A549 (cell line): ENCODE data around the gene ZNF862. TPM values are rescaled to one million over a fixed set of nuclear protein-coding genes. Genes with fewer than 3 reads are reported as not detected.

Experiments
- ATAC-seq, 2 experiments: fragments of 200-7000 bp in 1 of 2; fragments of >200 bp in 1 of 2; cut with Nextera tagmentation in 1 of 2; cut with Tn5 transposase in 1 of 2; 3 replicates each; pipeline versions ENCODE4 v1.8.0 to v1.9.1; 2018 to 2020; ENCODE audit warnings: mild to moderate bottlenecking in 1 of 2, moderate library complexity in 1 of 2
- CTCF ChIA-PET: fragments of 300-600 bp; sonication (Branson Sonifier 250); formaldehyde crosslinking; extraction: SDS; loops from one replicate; lab custom pipeline; 2021; ENCODE audit warnings: antibody characterized with exemption, inconsistent platforms; lab: Yijun Ruan, JAX
- POLR2A ChIA-PET: fragments of 350-600 bp; formaldehyde crosslinking; extraction: SDS; loops from one replicate; lab custom pipeline; 2021; ENCODE audit warnings: antibody characterized with exemption, inconsistent platforms; lab: Yijun Ruan, JAX
- DNase-seq, 2 experiments: peaks; one replicate each; pipeline versions ENCODE4 v3.0.0 to v3.0.0-alpha.2; 2011 to 2016; ENCODE audit warnings: low read depth in 1 of 2, low spot score in 1 of 2
- FAIRE-seq: peaks from 2 replicates; lab custom pipeline; 2011; peaks lifted over from hg19 to GRCh38; lab: Jason Lieb, UNC
- H3K27ac ChIP-seq, 2 experiments: fragments of >200 bp; sonication (Bioruptor Twin); formaldehyde crosslinking; 3 replicates each; pipeline ENCODE4 v1.5.1; 2016 to 2017
- H3K4me1 ChIP-seq: fragments of >200 bp; sonication (Bioruptor Twin); formaldehyde crosslinking; 3 replicates; pipeline ENCODE4 v1.6.1; 2016
- H3K4me2 ChIP-seq: fragments of >200 bp; sonication (Bioruptor Twin); formaldehyde crosslinking; 3 replicates; pipeline ENCODE4 v1.6.1; 2016
- H3K4me3 ChIP-seq: fragments of >200 bp; sonication (Bioruptor Twin); formaldehyde crosslinking; 3 replicates; pipeline ENCODE4 v1.5.1; 2016
- H3K9me3 ChIP-seq: fragments of >200 bp; sonication (Bioruptor Twin); formaldehyde crosslinking; 3 replicates; pipeline ENCODE4 v1.6.1; 2016
- BCL3 ChIP-seq: fragments of >200 bp; sonication (Bioruptor Twin); formaldehyde crosslinking; IDR thresholded peaks from 3 replicates; pipeline ENCODE4 v1.6.1; 2016
- CEBPB ChIP-seq, 2 experiments: fragments of >200 bp in 1 of 2; sonication (Bioruptor Twin) in 1 of 2; formaldehyde crosslinking in 1 of 2; IDR thresholded peaks; 2 replicates each; pipeline ENCODE4 v1.6.1; 2012 to 2016
- CHD2 ChIP-seq: fragments of 150-350 bp; IDR thresholded peaks from 2 replicates; pipeline ENCODE4 v1.6.1; 2014; ENCODE audit warnings: low read length; ENCODE audit not compliant: partially characterized antibody
- CHD4 ChIP-seq: fragments of 200-600 bp; sonication (generic); IDR thresholded peaks from 2 replicates; pipeline ENCODE4 v1.6.1; 2016; ENCODE audit warnings: antibody characterized with exemption, mild to moderate bottlenecking, borderline replicate concordance
- E2F6 ChIP-seq: IDR thresholded peaks from 2 replicates; pipeline ENCODE4 v1.6.1; 2012; ENCODE audit warnings: low read depth, borderline replicate concordance
- EHF ChIP-seq: fragments of 250-450 bp; sonication (Bioruptor Pico); IDR thresholded peaks from 2 replicates; pipeline ENCODE4 v1.5.0; 2020; ENCODE audit warnings: mild to moderate bottlenecking
- EHMT2 ChIP-seq: fragments of 200-600 bp; sonication (generic); IDR thresholded peaks from 2 replicates; pipeline ENCODE4 v1.6.1; 2016; ENCODE audit warnings: antibody characterized with exemption, low read depth, mild to moderate bottlenecking, moderate library complexity
- ELK1 ChIP-seq: fragments of 150-350 bp; IDR thresholded peaks from 2 replicates; pipeline ENCODE4 v1.6.1; 2014; ENCODE audit warnings: low read depth, mild to moderate bottlenecking, low read length
- FOSL2 ChIP-seq, 2 experiments: fragments of 450-650 bp in 1 of 2; fragments of >200 bp in 1 of 2; sonication (Bioruptor Twin) in 1 of 2; formaldehyde crosslinking; IDR thresholded peaks; 2 replicates each; pipeline versions ENCODE4 v1.5.0 to v1.6.1; 2016 to 2020; ENCODE audit warnings: mild to moderate bottlenecking in 1 of 2, moderate library complexity in 1 of 2
- GATA3 ChIP-seq: IDR thresholded peaks from 2 replicates; pipeline ENCODE4 v1.6.1; 2012; ENCODE audit warnings: borderline replicate concordance
- HOXA7 ChIP-seq: fragments of 250-450 bp; sonication (Bioruptor Pico); IDR thresholded peaks from 2 replicates; pipeline ENCODE4 v1.5.0; 2020; ENCODE audit warnings: mild to moderate bottlenecking, moderate library complexity
- HOXB13 ChIP-seq: fragments of 250-450 bp; sonication (Bioruptor Pico); IDR thresholded peaks from 2 replicates; pipeline ENCODE4 v1.5.0; 2020; ENCODE audit warnings: low read depth, mild to moderate bottlenecking, moderate library complexity
- HOXB5 ChIP-seq: fragments of 250-450 bp; sonication (Bioruptor Pico); IDR thresholded peaks from 2 replicates; pipeline ENCODE4 v1.5.0; 2020; ENCODE audit warnings: mild to moderate bottlenecking, moderate library complexity
- JUNB ChIP-seq: fragments of >200 bp; sonication (Bioruptor Twin); formaldehyde crosslinking; IDR thresholded peaks from 2 replicates; pipeline ENCODE4 v1.6.1; 2016
- KDM1A ChIP-seq: fragments of 200-600 bp; sonication (generic); IDR thresholded peaks from 2 replicates; pipeline ENCODE4 v1.6.1; 2016; ENCODE audit warnings: low read depth, mild to moderate bottlenecking
- MAFK ChIP-seq: fragments of 450-650 bp; IDR thresholded peaks from 2 replicates; pipeline ENCODE4 v1.6.1; 2014; ENCODE audit not compliant: partially characterized antibody
- MYC ChIP-seq: IDR thresholded peaks from 2 replicates; pipeline ENCODE4 v1.6.1; 2012; ENCODE audit warnings: mild to moderate bottlenecking, inconsistent platforms, low read length, improper control_type of control experiment, borderline replicate concordance
- PBX3 ChIP-seq: IDR thresholded peaks from 2 replicates; pipeline ENCODE4 v1.6.1; 2012
- PHF8 ChIP-seq: fragments of 200-600 bp; sonication (generic); IDR thresholded peaks from 2 replicates; pipeline ENCODE4 v1.6.1; 2016; ENCODE audit warnings: low read depth, mild to moderate bottlenecking, antibody characterized with exemption, moderate library complexity, borderline replicate concordance
- POLR2AphosphoS2 ChIP-seq: conservative IDR thresholded peaks from 2 replicates; pipeline ENCODE4 v1.6.1; 2012; ENCODE audit warnings: low read length, improper control_type of control experiment, inconsistent platforms
- RAD21 ChIP-seq, 2 experiments: fragments of >200 bp in 1 of 2; sonication (Bioruptor Twin) in 1 of 2; formaldehyde crosslinking in 1 of 2; IDR thresholded peaks in 1 of 2; conservative IDR thresholded peaks in 1 of 2; 2 replicates in 1 of 2; 3 replicates in 1 of 2; pipeline ENCODE4 v1.6.1; 2012 to 2018; ENCODE audit warnings: inconsistent platforms in 1 of 2
- RFX5 ChIP-seq: fragments of 450-650 bp; IDR thresholded peaks from 2 replicates; pipeline ENCODE4 v1.7.1; 2014; ENCODE audit warnings: antibody characterized with exemption, mild to moderate bottlenecking, moderate library complexity
- RNF2 ChIP-seq: fragments of 200-600 bp; sonication (generic); IDR thresholded peaks from 2 replicates; pipeline ENCODE4 v1.6.1; 2016; ENCODE audit warnings: low read depth, mild to moderate bottlenecking, antibody characterized with exemption, moderate library complexity, borderline replicate concordance
- SREBF2 ChIP-seq: fragments of 450-650 bp; IDR thresholded peaks from 2 replicates; pipeline ENCODE4 v1.6.1; 2014; ENCODE audit warnings: mild to moderate bottlenecking, moderate library complexity
- TFCP2L1 ChIP-seq: fragments of 250-450 bp; sonication (Bioruptor Pico); IDR thresholded peaks from 2 replicates; pipeline ENCODE4 v1.5.0; 2021; ENCODE audit warnings: mild to moderate bottlenecking
- ZFP36 ChIP-seq: fragments of 450-650 bp; IDR thresholded peaks from 2 replicates; pipeline ENCODE4 v1.6.1; 2014; ENCODE audit warnings: borderline replicate concordance; ENCODE audit not compliant: partially characterized antibody
- ZNF302 ChIP-seq: fragments of 250-450 bp; sonication (Bioruptor Pico); IDR thresholded peaks from 2 replicates; pipeline ENCODE4 v1.9.0; 2021; ENCODE audit warnings: inconsistent platforms, mild to moderate bottlenecking, moderate library complexity
- ZSCAN20 ChIP-seq: fragments of 250-450 bp; sonication (Bioruptor Pico); IDR thresholded peaks from 2 replicates; pipeline ENCODE4 v1.8.0; 2022; ENCODE audit warnings: mild to moderate bottlenecking, moderate library complexity
- WGBS: methylation state at CpG from one replicate; pipeline ENCODE4 v1.1.6; 2017; ENCODE audit errors: missing lambda C conversion rate; 5-methylcytosine and 5-hydroxymethylcytosine counted together
- polyA plus RNA-seq, 4 experiments: library from polyadenylated mRNA; depleted of rRNA in 3 of 4; stranded (reverse); fragments of >200 nt; fragmentation: RNase III in 1 of 4; extraction: RNeasy Plus Mini Kit Qiagen cat#74134 plus additional on column Dnase treatment in 1 of 4; gene quantifications; 2 replicates in 3 of 4; 3 replicates in 1 of 4; pipeline ENCODE4 v1.2.3, GENCODE V29; 2011 to 2017

The ZNF862 gene
- polyA plus RNA-seq, 2 of the 4 experiments (the other 2 are of a cell fraction): 3.9 to 8.0 TPM

GRCh38 chr7:149843566-149843965 is 5.4 kb downstream of the ZNF862 start:
- ATAC-seq: no peak
- Histone ChIP-seq H3K4me1 (peaks cover 6% of the 10 kb centered on the region; the same call in 2 of the 3 replicates), H3K4me2 (no peak overlapping the region), H3K27ac (no peak overlapping the region), H3K9me3 (no peaks in the 10 kb centered on the region), H3K4me3 (no peak overlapping the region)
- no peak for DNase-seq
- TF ChIP-seq MAFK (no peak), GATA3 (no peak), BCL3 (no peak), EHF (CRISPR knock-in tag) (no peak), JUNB (no peak), TFCP2L1 (no peak), EHMT2 (no peak), HOXB13 (no peak), ZFP36 (no peak), HOXA7 (CRISPR knock-in tag) (no peak), RNF2 (no peak), HOXB5 (CRISPR knock-in tag) (no peak), POLR2AphosphoS2 (no peak), ZSCAN20 (CRISPR knock-in tag) (no peak), CHD2 (no peak), RFX5 (no peak), PBX3 (no peak)
- POLR2A ChIA-PET: no interaction called here
- CTCF ChIA-PET: no interaction called here
- FAIRE-seq: no peak
- 92% methylated on average over 9 of the region's 9 CpGs for WGBS

GRCh38 chr7:149844445-149844844 is 6.3 kb downstream of the ZNF862 start:
- WGBS: 50% methylated on average over 6 of the region's 6 CpGs
- H3K4me3 ChIP-seq: no peak overlapping the region
- ChIA-PET CTCF (no interaction called here), POLR2A (no interaction called here)
- no peak overlapping the region for H3K27ac ChIP-seq
- no peak for TF ChIP-seq RAD21 (conservative IDR thresholded peaks at IDR 0.05 in 1 of 2, IDR thresholded peaks at IDR 0.05 in 1 of 2)
- H3K9me3 ChIP-seq: no peaks in the 10 kb centered on the region
- no peak overlapping the region for H3K4me2 ChIP-seq
- ATAC-seq (no peak), FAIRE-seq (no peak), DNase-seq (no peak)
- H3K4me1 ChIP-seq: peaks cover 3% of the 10 kb centered on the region; the same call in 2 of the 3 replicates

- H3K4me2 ChIP-seq: no peak overlapping the region
- H3K9me3 ChIP-seq: no peaks in the 10 kb centered on the region
- no peak overlapping the region for H3K4me3 ChIP-seq
- H3K27ac ChIP-seq: no peak overlapping the region
- ChIA-PET POLR2A (no interaction called here), CTCF (interaction anchor here (2.0 kb wide), 1 partner anchor 16 kb away, joined by 5 read pairs; no protein-coding TSS in a partner anchor)
- FAIRE-seq (no peak), DNase-seq (no peak), ATAC-seq (no peak)
- 72% methylated on average over 5 of the region's 5 CpGs for WGBS
- TF ChIP-seq CHD4 (no peak), ELK1 (no peak), RFX5 (no peak), KDM1A (no peak), ZNF302 (CRISPR knock-in tag) (no peak), PBX3 (no peak), ZSCAN20 (CRISPR knock-in tag) (no peak), CEBPB (IDR thresholded peaks at IDR 0.05) (no peak), FOSL2 (IDR thresholded peaks at IDR 0.05) (no peak), FOSL2 (CRISPR knock-in tag; IDR thresholded peaks at IDR 0.05) (no peak), ZFP36 (no peak), SREBF2 (no peak), PHF8 (no peak), CHD2 (no peak), E2F6 (no peak), MYC (no peak), HOXB5 (CRISPR knock-in tag) (no peak), POLR2AphosphoS2 (no peak), EHMT2 (no peak)
- H3K4me1 ChIP-seq: no peaks in the 10 kb centered on the region
These were observed 7.2 kb downstream of the ZNF862 start for GRCh38 chr7:149845257-149845980.
